Activated gamma-delta T cell treated with anti-CD3 and anti-CD28 coated beads, Interleukin-2, amount 50 U/mL, for 16 hours (primary cell): ENCODE data around the gene CHST6.
"Not testable (repeated sequence)": the region's sequence is repeated elsewhere in the genome, so short reads cannot be mapped to it uniquely, and the experiment has no call there.

Experiments used
- DNase-seq: peaks from one replicate; pipeline ENCODE4 v3.0.0-alpha.2; 2020; ENCODE audit warnings: low read depth

Gene CHST6

GRCh38 chr16:75495076-75495674 lies at the start of gene CHST6:
Gene CHST6, minus strand, starts transcription at chr16:75495441. Its CDS starts 15,613 bp downstream, at chr16:75479828.
- DNase-seq: no peak

GRCh38 chr16:75542462-75542861 lies 47.2 kb upstream of the CHST6 start:
- not testable (repeated sequence) for DNase-seq

- DNase-seq: no peak
Measured at GRCh38 chr16:75541236-75541635, 46.0 kb upstream of the CHST6 start.

GRCh38 chr16:75538882-75539565 lies 43.8 kb upstream of the CHST6 start:
- not testable (repeated sequence) for DNase-seq

GRCh38 chr16:75537776-75538175 lies 42.5 kb upstream of the CHST6 start:
- no peak for DNase-seq

- DNase-seq: no peak
Measured at GRCh38 chr16:75535901-75536300, 40.7 kb upstream of the CHST6 start, which contains the start of gene CHST5. Gene CHST5, minus strand, starts transcription at chr16:75536108. Its CDS starts 5,724 bp downstream, at chr16:75530384.

- DNase-seq: no peak
Measured at GRCh38 chr16:75535211-75535843, 40.1 kb upstream of the CHST6 start.

GRCh38 chr16:75534560-75535205 lies 39.4 kb upstream of the CHST6 start:
- no peak for DNase-seq

GRCh38 chr16:75532791-75533190 lies 37.5 kb upstream of the CHST6 start:
- DNase-seq: no peak

- DNase-seq: no peak
Measured at GRCh38 chr16:75532142-75532765, 37.0 kb upstream of the CHST6 start.

GRCh38 chr16:75529959-75530358 lies 34.7 kb upstream of the CHST6 start:
- DNase-seq: no peak

GRCh38 chr16:75529056-75529905 lies 34.0 kb upstream of the CHST6 start:
- DNase-seq: no peak

- no peak for DNase-seq
Measured at GRCh38 chr16:75527825-75528299, 32.6 kb upstream of the CHST6 start.

- DNase-seq: no peak
Measured at GRCh38 chr16:75526032-75526790, 31.0 kb upstream of the CHST6 start.

- DNase-seq: no peak
Measured at GRCh38 chr16:75519175-75519574, 23.9 kb upstream of the CHST6 start.

- not testable (repeated sequence) for DNase-seq
Measured at GRCh38 chr16:75516189-75516966, 21.1 kb upstream of the CHST6 start.

GRCh38 chr16:75514296-75514695 lies 19.1 kb upstream of the CHST6 start:
- no peak for DNase-seq

GRCh38 chr16:75506574-75506973 lies 11.3 kb upstream of the CHST6 start:
- no peak for DNase-seq

GRCh38 chr16:75506107-75506506 lies 10.9 kb upstream of the CHST6 start:
- no peak for DNase-seq

GRCh38 chr16:75503801-75504200 lies 8.6 kb upstream of the CHST6 start:
- DNase-seq: no peak
